Esophagus (tissue), 2 donors: ENCODE results near the gene CD247. TPM values are rescaled to one million over a fixed set of nuclear protein-coding genes. Genes with fewer than 3 reads are reported as not detected.

ENCODE experiments used
- H3K27ac ChIP-seq, 2 donors: one replicate each; pipeline ENCODE4 v1.5.1; 2013; ENCODE audit warnings: low read depth in 2 of 2, mild to moderate bottlenecking in 2 of 2, inconsistent platforms in 1 of 2, low read length in 1 of 2, moderate library complexity in 1 of 2
- H3K27me3 ChIP-seq, 2 donors: one replicate each; pipeline ENCODE4 v1.6.1; 2013; ENCODE audit warnings: low read length in 2 of 2, control low read depth in 1 of 2, mild to moderate bottlenecking in 1 of 2; ENCODE audit not compliant: insufficient read depth in 2 of 2, control insufficient read depth in 1 of 2
- H3K36me3 ChIP-seq, 2 donors: one replicate each; pipeline ENCODE4 v1.6.1; 2013; ENCODE audit warnings: low read length in 1 of 2; ENCODE audit not compliant: control insufficient read depth in 2 of 2, insufficient read depth in 2 of 2
- H3K4me1 ChIP-seq, 2 donors: one replicate each; pipeline ENCODE4 v1.6.1; 2013; ENCODE audit warnings: low read length in 1 of 2; ENCODE audit not compliant: control insufficient read depth in 2 of 2, insufficient read depth in 2 of 2
- H3K4me3 ChIP-seq, 2 donors: one replicate each; pipeline ENCODE4 v1.5.1; 2013; ENCODE audit warnings: low read length in 2 of 2, mild to moderate bottlenecking in 2 of 2, low read depth in 1 of 2, moderate library complexity in 1 of 2
- H3K9me3 ChIP-seq, 2 donors: one replicate each; pipeline ENCODE4 v1.6.1; 2013; ENCODE audit warnings: mild to moderate bottlenecking in 2 of 2, low read depth in 1 of 2, low read length in 1 of 2, moderate library complexity in 1 of 2; ENCODE audit not compliant: control insufficient read depth in 2 of 2, insufficient read depth in 1 of 2
- WGBS, 2 donors: extraction: QIAGEN DNeasy Blood & Tissue Kit; methylation state at CpG; one replicate each; pipeline ENCODE4 v1.1.7; 2013; 5-methylcytosine and 5-hydroxymethylcytosine counted together
- polyA plus RNA-seq, 2 donors: library from polyadenylated mRNA; stranded (reverse); fragments of 200-250 nt; gene quantifications; one replicate each; pipeline ENCODE4 v1.2.3, GENCODE V29; 2013
- donor health status: healthy with polysubstance abuse.
- donor health status: Bipolar disorder and iron deficiency.

Gene CD247
- polyA plus RNA-seq, 2 donors: 1.3 to 1.6 TPM

GRCh38 chr1:167503626-167504466, 14.5 kb downstream of the CD247 start:
- no peak overlapping the region for H3K27ac ChIP-seq
- no peak overlapping the region for H3K4me3 ChIP-seq
- H3K9me3 ChIP-seq: no peaks in the 10 kb centered on the region
- no peaks in the 10 kb centered on the region for H3K27me3 ChIP-seq
- 69 to 72% methylated on average over 14 of the region's 14 CpGs for WGBS, 2 donors
- H3K4me1 ChIP-seq: peaks cover 2 to 3% of the 10 kb centered on the region in 2 donors
- H3K36me3 ChIP-seq: no peaks in the 10 kb centered on the region

GRCh38 chr1:167502719-167503462, 15.4 kb downstream of the CD247 start:
- H3K27me3 ChIP-seq: no peaks in the 10 kb centered on the region
- H3K9me3 ChIP-seq: no peaks in the 10 kb centered on the region
- H3K4me1 ChIP-seq: peaks cover 2 to 3% of the 10 kb centered on the region in 2 donors
- no peaks in the 10 kb centered on the region for H3K36me3 ChIP-seq
- WGBS, 2 donors: 45 to 59% methylated on average over 4 of the region's 4 CpGs
- no peak overlapping the region for H3K4me3 ChIP-seq
- H3K27ac ChIP-seq: no peak overlapping the region

- H3K4me1 ChIP-seq: peaks cover 2 to 3% of the 10 kb centered on the region in 2 donors
- WGBS, 2 donors: 77 to 87% methylated on average over 5 of the region's 5 CpGs
Observed at GRCh38 chr1:167502192-167502551, 16.2 kb downstream of the CD247 start.

GRCh38 chr1:167501515-167502191, 16.7 kb downstream of the CD247 start:
- Histone ChIP-seq H3K27ac (no peak overlapping the region), H3K4me3 (no peak overlapping the region), H3K4me1 (peaks cover 2 to 3% of the 10 kb centered on the region in 2 donors), H3K27me3 (no peaks in the 10 kb centered on the region), H3K9me3 (no peaks in the 10 kb centered on the region), H3K36me3 (no peaks in the 10 kb centered on the region)
- 67 to 74% methylated on average over 10 of the region's 10 CpGs for WGBS, 2 donors

More at GRCh38 chr1:167502192-167502551, 16.2 kb downstream of the CD247 start:
- Histone ChIP-seq H3K4me3 (no peak overlapping the region), H3K9me3 (no peaks in the 10 kb centered on the region), H3K36me3 (no peaks in the 10 kb centered on the region), H3K27ac (no peak overlapping the region), H3K27me3 (no peaks in the 10 kb centered on the region)

GRCh38 chr1:167500283-167500860, 18.0 kb downstream of the CD247 start:
- no peaks in the 10 kb centered on the region for H3K9me3 ChIP-seq
- peaks cover 2 to 3% of the 10 kb centered on the region in 2 donors for H3K4me1 ChIP-seq
- no peak overlapping the region for H3K27ac ChIP-seq
- WGBS, 2 donors: 80 to 84% methylated on average over 4 of the region's 4 CpGs
- no peak overlapping the region for H3K4me3 ChIP-seq
- no peaks in the 10 kb centered on the region for H3K36me3 ChIP-seq
- no peaks in the 10 kb centered on the region for H3K27me3 ChIP-seq

GRCh38 chr1:167499664-167500101, 18.6 kb downstream of the CD247 start:
- H3K27ac ChIP-seq: no peak overlapping the region
- no peaks in the 10 kb centered on the region for H3K36me3 ChIP-seq
- H3K4me1 ChIP-seq: peaks cover 2 to 3% of the 10 kb centered on the region in 2 donors
- WGBS, 2 donors: 53 to 56% methylated on average over 3 of the region's 3 CpGs
- H3K27me3 ChIP-seq: no peaks in the 10 kb centered on the region
- H3K4me3 ChIP-seq: no peak overlapping the region
- H3K9me3 ChIP-seq: no peaks in the 10 kb centered on the region

GRCh38 chr1:167499106-167499505, 19.2 kb downstream of the CD247 start:
- Histone ChIP-seq H3K4me3 (no peak overlapping the region), H3K9me3 (no peaks in the 10 kb centered on the region), H3K27ac (no peak overlapping the region), H3K4me1 (peaks cover 2 to 3% of the 10 kb centered on the region in 2 donors), H3K36me3 (no peaks in the 10 kb centered on the region), H3K27me3 (no peaks in the 10 kb centered on the region)
- WGBS, 2 donors: 41 to 53% methylated on average over 4 of the region's 4 CpGs

GRCh38 chr1:167496797-167497619, 21.3 kb downstream of the CD247 start:
- Histone ChIP-seq H3K4me1 (no peaks in the 10 kb centered on the region), H3K4me3 (no peak overlapping the region), H3K9me3 (no peaks in the 10 kb centered on the region), H3K27ac (no peak overlapping the region), H3K27me3 (no peaks in the 10 kb centered on the region), H3K36me3 (no peaks in the 10 kb centered on the region)
- 87 to 88% methylated on average over 11 of the region's 11 CpGs for WGBS, 2 donors
